ENCODE measurements around the gene MAN1C1.

- TF ChIP-seq CTCF (IDR thresholded peaks at IDR 0.05) (no peak), POLR2A (IDR thresholded peaks at IDR 0.05) (no peak)
Measured at GRCh38 chr1:25755475-25756125, 139.0 kb downstream of the MAN1C1 start.
